ENCODE results near the gene EHMT2. TPM values are rescaled to one million over a fixed set of nuclear protein-coding genes. Genes with fewer than 3 reads are reported as not detected.

EHMT2 gene
- total and polyA plus RNA-seq, 5 donors = 13.5 to 24.0 (median 19.9) TPM

DNA sequence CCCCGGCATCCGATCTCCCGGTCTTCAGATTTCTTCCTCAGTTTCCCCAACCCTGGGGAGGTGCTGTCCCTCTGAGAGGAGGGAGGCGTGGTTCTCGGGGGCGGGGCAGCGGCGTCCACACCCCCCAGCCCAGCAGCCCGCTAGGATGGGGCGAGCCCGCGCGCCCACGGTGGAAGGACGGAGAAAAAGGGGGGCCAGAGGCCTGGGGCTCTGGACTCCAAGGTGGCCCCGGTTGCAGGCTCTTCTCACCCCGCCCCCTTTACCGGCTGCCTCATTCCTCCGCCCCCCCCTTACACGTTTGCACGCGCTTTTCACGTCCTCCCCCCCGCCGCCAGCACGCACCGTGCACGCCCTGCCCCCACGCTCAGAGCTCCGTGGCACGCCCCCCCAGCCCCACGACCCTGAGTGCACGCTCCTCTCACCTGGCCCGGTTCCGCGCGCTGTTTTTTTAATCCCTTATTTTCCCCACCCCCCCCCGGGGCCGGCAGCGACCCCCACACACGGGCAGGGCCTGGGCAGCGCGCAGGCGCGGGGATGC lies 4.0 kb upstream of the EHMT2 start:
- Histone ChIP-seq H3K4me1 (ENCODE audit: control insufficient read depth, insufficient read depth, low read length) (peaks cover 9% of the 10 kb centered on the region), H3K4me3 (ENCODE audit: low read length) (peak overlapping the region; percentile 78), H3K27ac (ENCODE audit: low read length) (peak overlapping the region; percentile 77), H3K9me3 (ENCODE audit: control insufficient read depth, low read length) (no peaks in the 10 kb centered on the region), H3K27me3 (ENCODE audit: control insufficient read depth, insufficient read depth) (no peaks in the 10 kb centered on the region)
- DNase-seq (peak in 2 of 3 donors; percentile 74 to 89), ATAC-seq (peak; percentile 43 to 47)
- WGBS = under 1% methylated on average over 45 of the region's 45 CpGs
- intact Hi-C loops (cut with DNase I) = loop anchor here in 3 of 4 donors (5.0 to 10.0 kb wide), 2 partner anchors 53 to 56 kb away; partner anchors contain the start of genes NELFE (in 3 of the 3) and SKIC2 (in 3 of the 3)

- Histone ChIP-seq H3K27me3 (ENCODE audit: control insufficient read depth, insufficient read depth) (no peaks in the 10 kb centered on the region), H3K9me3 (ENCODE audit: control insufficient read depth, low read length) (no peaks in the 10 kb centered on the region), H3K4me3 (ENCODE audit: low read length) (peak overlapping the region; percentile 78), H3K27ac (ENCODE audit: low read length) (peak overlapping the region; percentile 77), H3K4me1 (ENCODE audit: control insufficient read depth, insufficient read depth, low read length) (peaks cover 9% of the 10 kb centered on the region)
- 28% methylated on average over 29 of the region's 29 CpGs for WGBS
- ATAC-seq = no peak
- peak in 1 of 3 donors; percentile 65 for DNase-seq
- intact Hi-C loops (cut with DNase I) = loop anchor here in 3 of 4 donors (5.0 to 10.0 kb wide), 2 partner anchors 54 to 56 kb away; partner anchors contain the start of genes NELFE (in 3 of the 3) and SKIC2 (in 3 of the 3)
Measured at GRCh38 chr6:31900917-31901414, 3.5 kb upstream of the EHMT2 start.

GRCh38 chr6:31899882-31900722 lies 2.6 kb upstream of the EHMT2 start:
- no peak overlapping the region for H3K4me3 ChIP-seq (ENCODE audit: low read length)
- H3K27ac ChIP-seq (ENCODE audit: low read length) = no peak overlapping the region
- intact Hi-C loops (cut with DNase I) = loop anchor here (5.0 to 10.0 kb wide), 2 partner anchors 55 to 57 kb away; partner anchors contain the start of genes NELFE (in 4 of the 4) and SKIC2 (in 4 of the 4)
- H3K9me3 ChIP-seq (ENCODE audit: control insufficient read depth, low read length) = no peaks in the 10 kb centered on the region
- peaks cover 9% of the 10 kb centered on the region for H3K4me1 ChIP-seq (ENCODE audit: control insufficient read depth, insufficient read depth, low read length)
- 82% methylated on average over 49 of the region's 49 CpGs for WGBS
- ATAC-seq (no peak), DNase-seq (peak in 2 of 3 donors; percentile 57 to 68)
- H3K27me3 ChIP-seq (ENCODE audit: control insufficient read depth, insufficient read depth) = no peaks in the 10 kb centered on the region

DNA sequence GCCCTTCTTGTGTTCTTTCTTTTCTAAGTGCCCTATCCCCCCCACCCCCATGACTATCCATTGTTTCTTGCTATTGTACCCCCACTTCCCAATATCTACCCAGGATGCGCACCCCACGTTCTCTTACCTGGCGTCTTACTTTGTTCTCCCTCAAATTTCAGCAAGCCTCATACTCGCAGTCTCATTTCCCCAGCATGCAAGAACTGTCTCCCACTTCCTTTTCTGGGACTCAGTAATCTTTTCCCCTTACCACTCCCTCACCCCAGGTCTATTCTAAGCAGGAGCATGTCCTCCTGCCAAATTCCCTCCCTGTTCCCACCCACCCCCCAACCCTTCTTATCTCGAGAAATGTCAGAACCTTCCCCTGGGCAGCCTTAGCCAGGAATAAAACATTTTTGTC lies 1.7 kb upstream of the EHMT2 start:
- no peaks in the 10 kb centered on the region for H3K27me3 ChIP-seq (ENCODE audit: control insufficient read depth, insufficient read depth)
- H3K9me3 ChIP-seq (ENCODE audit: control insufficient read depth, low read length) = no peaks in the 10 kb centered on the region
- DNase-seq (no peak), ATAC-seq (no peak)
- intact Hi-C loops (cut with DNase I) = loop anchor here in 1 of 4 donors (10.0 kb wide), 1 partner anchor 56 kb away; the partner anchor contains the start of genes NELFE and SKIC2
- H3K27ac ChIP-seq (ENCODE audit: low read length) = no peak overlapping the region
- H3K4me3 ChIP-seq (ENCODE audit: low read length) = no peak overlapping the region
- WGBS = 44% methylated on average over 5 of the region's 5 CpGs
- H3K4me1 ChIP-seq (ENCODE audit: control insufficient read depth, insufficient read depth, low read length) = peaks cover 9% of the 10 kb centered on the region

- peaks cover 9% of the 10 kb centered on the region for H3K4me1 ChIP-seq (ENCODE audit: control insufficient read depth, insufficient read depth, low read length)
- intact Hi-C loops (cut with DNase I) = loop anchor here in 1 of 4 donors (10.0 kb wide), 1 partner anchor 56 kb away; the partner anchor contains the start of genes NELFE and SKIC2
Measured at GRCh38 chr6:31898383-31899011, 999 bp upstream of the EHMT2 start.

GRCh38 chr6:31896856-31897611 lies 464 bp downstream of the EHMT2 start:
- intact Hi-C loops (cut with DNase I) = loop anchor here in 1 of 4 donors (10.0 kb wide), 1 partner anchor 58 kb away; the partner anchor contains the start of genes NELFE and SKIC2
- H3K4me3 ChIP-seq (ENCODE audit: low read length) = peak overlapping the region; percentile 98
- H3K27me3 ChIP-seq (ENCODE audit: control insufficient read depth, insufficient read depth) = no peaks in the 10 kb centered on the region
- ATAC-seq (no peak), DNase-seq (peak in 2 of 3 donors; percentile 61 to 69)
- peak overlapping the region; percentile 56 for H3K27ac ChIP-seq (ENCODE audit: low read length)
- no peaks in the 10 kb centered on the region for H3K9me3 ChIP-seq (ENCODE audit: control insufficient read depth, low read length)
- peaks cover 9% of the 10 kb centered on the region for H3K4me1 ChIP-seq (ENCODE audit: control insufficient read depth, insufficient read depth, low read length)
- 1% methylated on average over 57 of the region's 62 CpGs for WGBS

More at GRCh38 chr6:31898383-31899011, 999 bp upstream of the EHMT2 start:
- H3K4me3 ChIP-seq (ENCODE audit: low read length) = peak overlapping the region; percentile 98
- WGBS = 13% methylated on average over 8 of the region's 8 CpGs
- DNase-seq = peak in 1 of 3 donors; percentile 47
- ATAC-seq = peak in 1 of 2 donors; percentile 26
- H3K27me3 ChIP-seq (ENCODE audit: control insufficient read depth, insufficient read depth) = no peaks in the 10 kb centered on the region
- no peaks in the 10 kb centered on the region for H3K9me3 ChIP-seq (ENCODE audit: control insufficient read depth, low read length)
- peak overlapping the region; percentile 96 for H3K27ac ChIP-seq (ENCODE audit: low read length)

DNA sequence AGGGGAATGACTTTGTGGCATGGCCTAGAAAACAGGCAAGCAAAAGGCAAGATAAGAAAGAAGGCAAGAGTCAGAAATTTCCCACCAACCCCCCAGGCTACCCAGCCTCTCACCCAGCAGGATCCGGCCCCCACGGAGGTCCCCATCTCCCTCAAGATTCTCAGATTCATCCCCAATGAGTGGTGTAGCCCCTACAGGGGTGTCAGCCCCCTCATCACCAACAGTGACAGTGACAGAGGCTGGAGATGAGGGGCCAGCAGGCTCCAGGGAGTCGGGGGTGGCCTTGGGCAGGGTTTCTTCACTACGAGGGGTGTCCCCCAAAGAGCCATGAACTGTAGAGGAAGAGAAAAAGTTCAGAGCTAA lies 1.0 kb downstream of the EHMT2 start:
- intact Hi-C loops (cut with DNase I) = loop anchor here in 1 of 4 donors (10.0 kb wide), 1 partner anchor 58 kb away; the partner anchor contains the start of genes NELFE and SKIC2

GRCh38 chr6:31892821-31893220 lies 4.7 kb downstream of the EHMT2 start:
- intact Hi-C loops (cut with DNase I) = loop anchor here in 1 of 4 donors (10.0 kb wide), 1 partner anchor 62 kb away; the partner anchor contains the start of genes NELFE and SKIC2
- ATAC-seq = no peak
- DNase-seq = no peak
- no peak overlapping the region for H3K4me3 ChIP-seq (ENCODE audit: low read length)
- no peaks in the 10 kb centered on the region for H3K27me3 ChIP-seq (ENCODE audit: control insufficient read depth, insufficient read depth)
- no peak overlapping the region for H3K27ac ChIP-seq (ENCODE audit: low read length)
- whole genome bisulfite sequencing = 83% methylated on average over 6 of the region's 6 CpGs
- H3K9me3 ChIP-seq (ENCODE audit: control insufficient read depth, low read length) = no peaks in the 10 kb centered on the region
- H3K4me1 ChIP-seq (ENCODE audit: control insufficient read depth, insufficient read depth, low read length) = no peaks in the 10 kb centered on the region

More for the DNA sequence above, 1.0 kb downstream of the EHMT2 start:
- peak overlapping the region; percentile 98 for H3K4me3 ChIP-seq (ENCODE audit: low read length)
- 42% methylated on average over 4 of the region's 4 CpGs for WGBS
- peak overlapping the region; percentile 56 for H3K27ac ChIP-seq (ENCODE audit: low read length)
- H3K4me1 ChIP-seq (ENCODE audit: control insufficient read depth, insufficient read depth, low read length) = peaks cover 9% of the 10 kb centered on the region
- no peaks in the 10 kb centered on the region for H3K27me3 ChIP-seq (ENCODE audit: control insufficient read depth, insufficient read depth)
- H3K9me3 ChIP-seq (ENCODE audit: control insufficient read depth, low read length) = no peaks in the 10 kb centered on the region
- ATAC-seq = no peak
- DNase-seq = peak in 1 of 3 donors; percentile 34

- Histone ChIP-seq H3K4me3 (ENCODE audit: low read length) (no peak overlapping the region), H3K27me3 (ENCODE audit: control insufficient read depth, insufficient read depth) (no peaks in the 10 kb centered on the region), H3K27ac (ENCODE audit: low read length) (no peak overlapping the region), H3K4me1 (ENCODE audit: control insufficient read depth, insufficient read depth, low read length) (no peaks in the 10 kb centered on the region), H3K9me3 (ENCODE audit: control insufficient read depth, low read length) (no peaks in the 10 kb centered on the region)
- WGBS = 94% methylated on average over 3 of the region's 3 CpGs
- DNase-seq (no peak), ATAC-seq (no peak)
- intact Hi-C loops (cut with DNase I) = no loop called here
Measured at GRCh38 chr6:31889331-31889972, 8.0 kb downstream of the EHMT2 start.
